HFF-Myc (cell line): ENCODE measurements around the gene ACCSL.

Experiments
- DNase-seq: peaks from one replicate; pipeline ENCODE4 v3.0.0-alpha.2; 2011; ENCODE audit warnings: low read depth; ENCODE audit errors: extremely low read depth
- H3K4me3 ChIP-seq: replicated peaks from 2 replicates; pipeline ENCODE4 v1.5.1; 2011; ENCODE audit warnings: low read depth, mild to moderate bottlenecking, control low read depth, low read length
- CTCF ChIP-seq: IDR thresholded peaks from 2 replicates; pipeline ENCODE4 v1.5.1; 2012; ENCODE audit warnings: mild to moderate bottlenecking, low read depth, low read length, control low read depth; ENCODE audit errors: missing control alignments

ACCSL gene

GRCh38 chr11:44047298-44047697, 483 bp upstream of the ACCSL start:
- TF ChIP-seq CTCF: no peak
- DNase-seq: no peak
- H3K4me3 ChIP-seq: no peak overlapping the region

DNA sequence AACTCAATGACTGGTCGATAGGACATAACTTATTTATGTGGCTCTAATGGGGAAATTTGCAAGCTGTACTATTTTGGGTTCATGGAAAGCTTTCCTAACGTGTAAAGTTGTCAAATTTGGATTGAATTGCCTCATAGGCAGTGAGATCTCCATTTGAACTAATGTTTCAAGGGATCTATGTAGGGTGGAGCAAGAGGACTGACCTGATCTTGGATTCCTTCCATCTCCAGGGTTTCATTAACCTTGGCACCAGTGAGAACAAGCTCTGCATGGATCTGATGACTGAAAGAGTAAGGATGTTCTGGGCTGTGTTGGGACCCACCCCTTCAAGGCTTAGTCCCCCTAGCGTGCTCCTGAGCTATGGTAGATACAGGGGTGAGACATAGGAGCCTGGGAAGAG, 2.1 kb downstream of the ACCSL start:
- no peak for DNase-seq
- H3K4me3 ChIP-seq: no peak overlapping the region

DNA sequence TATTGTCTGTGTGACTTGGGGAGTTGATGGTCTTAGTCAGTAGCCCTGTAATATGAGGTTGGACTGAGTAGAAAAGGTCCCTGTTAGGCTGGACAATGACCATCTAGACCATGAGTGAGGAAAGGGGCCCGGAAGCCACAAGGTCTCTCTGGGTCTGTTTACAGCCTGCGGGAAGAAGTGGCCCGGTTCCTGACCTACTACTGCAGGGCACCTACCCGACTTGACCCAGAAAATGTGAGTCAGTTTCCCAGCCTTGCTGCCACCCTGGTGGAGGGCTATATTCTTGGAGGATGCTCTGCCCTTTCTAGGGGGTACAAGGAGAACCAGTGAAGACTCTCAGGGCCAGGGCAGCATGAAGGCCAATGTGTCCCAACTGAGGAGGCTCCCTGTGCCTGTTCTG, 3.4 kb downstream of the ACCSL start:
- no peak for TF ChIP-seq CTCF

More for the DNA sequence above, 2.1 kb downstream of the ACCSL start:
- TF ChIP-seq CTCF: no peak

DNA sequence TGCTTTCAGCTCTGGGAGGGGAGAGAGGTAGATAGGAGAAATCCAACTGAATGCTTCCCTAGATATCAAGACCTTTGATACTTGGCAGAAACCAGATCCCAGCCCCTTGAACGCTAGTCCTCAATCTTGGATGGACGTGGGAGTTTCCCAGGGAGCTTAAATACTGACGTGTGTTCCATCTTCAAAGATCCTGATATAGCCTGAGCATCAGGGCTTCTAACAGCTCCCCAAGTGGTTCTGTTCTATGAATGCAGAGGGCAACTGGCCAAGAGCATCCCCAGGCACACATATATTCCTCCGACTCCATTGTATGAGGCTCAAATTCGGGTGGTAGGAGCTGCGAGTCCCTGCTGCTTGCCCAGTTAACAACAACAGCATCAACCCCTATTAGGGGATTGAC, 9.6 kb downstream of the ACCSL start:
- no peak for DNase-seq
- no peak overlapping the region for H3K4me3 ChIP-seq
- no peak for TF ChIP-seq CTCF

More for the DNA sequence above, 3.4 kb downstream of the ACCSL start:
- DNase-seq: no peak
- no peak overlapping the region for H3K4me3 ChIP-seq

DNA sequence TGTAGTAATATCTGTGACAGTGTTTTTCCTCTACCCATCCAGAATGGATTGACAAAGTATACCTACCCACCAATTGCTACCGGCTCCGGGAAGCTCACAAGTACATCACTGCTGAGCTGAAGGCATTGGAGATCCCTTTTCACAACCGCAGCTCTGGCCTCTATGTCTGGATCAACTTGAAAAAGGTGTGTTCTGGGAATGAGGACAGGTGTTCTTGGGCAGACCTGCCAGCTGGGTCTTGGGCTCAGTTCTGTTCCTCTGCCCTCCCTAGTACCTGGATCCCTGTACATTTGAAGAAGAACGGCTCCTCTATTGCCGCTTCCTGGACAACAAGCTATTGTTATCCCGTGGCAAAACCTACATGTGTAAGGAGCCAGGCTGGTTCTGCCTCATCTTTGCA, 10.5 kb downstream of the ACCSL start:
- no peak for TF ChIP-seq CTCF

GRCh38 chr11:44065161-44065661, 17.4 kb downstream of the ACCSL start:
- DNase-seq: no peak
- no peak for TF ChIP-seq CTCF
- H3K4me3 ChIP-seq: peak overlapping the region; percentile 57; the same call in 1 of the 2 replicates

More for the DNA sequence above, 10.5 kb downstream of the ACCSL start:
- no peak for DNase-seq
- H3K4me3 ChIP-seq: no peak overlapping the region
